GM19468 (cell line): ENCODE data around the gene ANKRD17.
"Not testable (repeated sequence)": the region's sequence is repeated elsewhere in the genome, so short reads cannot be mapped to it uniquely, and the experiment has no call there.

ENCODE experiments used
- ATAC-seq: cut with Tn5 transposase; IDR thresholded peaks from one replicate; pipeline ENCODE4 v1.9.1; 2021; ENCODE audit warnings: mild to moderate bottlenecking, moderate library complexity, moderate number of reproducible peaks; ENCODE audit not compliant: unreplicated experiment; ENCODE audit errors: extremely low read depth

Gene ANKRD17

DNA sequence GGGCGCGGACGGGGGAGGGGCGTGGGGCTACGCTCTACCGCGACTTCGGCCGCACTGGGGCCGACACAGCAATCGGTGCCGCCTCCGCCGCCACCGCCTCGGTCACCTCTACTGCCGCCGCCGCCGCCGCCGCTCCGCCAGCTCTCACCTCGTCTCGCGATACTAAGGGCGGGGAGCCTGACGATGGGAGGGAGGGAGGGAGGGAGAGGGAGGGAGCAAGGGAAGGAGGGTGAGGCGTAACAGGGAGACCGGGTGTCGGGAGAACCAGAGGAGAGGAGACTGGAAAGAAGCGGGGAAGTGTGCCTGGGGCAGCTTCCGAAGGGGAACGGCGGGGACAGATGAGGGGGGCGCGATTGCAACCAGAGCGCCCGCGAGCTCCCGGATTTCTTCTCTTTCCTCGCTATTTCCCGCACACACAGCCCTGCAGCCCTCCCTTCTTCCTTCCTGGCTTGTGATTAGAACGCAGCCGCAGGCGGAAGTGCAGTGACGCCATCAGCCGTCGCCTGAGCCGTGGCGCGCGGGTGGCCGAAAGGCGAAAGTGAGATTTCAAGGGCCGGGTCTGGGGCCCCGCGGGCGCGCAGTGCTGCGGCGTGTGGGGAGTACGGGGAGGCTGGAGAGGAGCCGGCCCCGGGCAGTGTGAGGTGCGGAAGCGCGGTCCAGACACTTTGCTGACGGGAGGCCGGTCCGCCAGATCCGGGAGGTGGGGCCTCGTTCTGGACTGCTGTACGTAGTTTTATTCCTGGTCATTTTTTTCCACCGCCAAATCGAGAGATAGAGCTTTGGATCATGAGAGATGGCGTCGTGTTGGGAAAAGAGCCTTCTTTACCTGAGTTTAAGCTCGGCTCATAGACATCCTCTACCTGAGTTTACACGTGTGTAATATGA, at the start of gene ANKRD17:
Gene ANKRD17 (minus strand): TSS at position 113 of the 885 bp plus-strand sequence. CDS start 130 bp downstream, outside the sequence.
- ATAC-seq: peak; percentile 82

DNA sequence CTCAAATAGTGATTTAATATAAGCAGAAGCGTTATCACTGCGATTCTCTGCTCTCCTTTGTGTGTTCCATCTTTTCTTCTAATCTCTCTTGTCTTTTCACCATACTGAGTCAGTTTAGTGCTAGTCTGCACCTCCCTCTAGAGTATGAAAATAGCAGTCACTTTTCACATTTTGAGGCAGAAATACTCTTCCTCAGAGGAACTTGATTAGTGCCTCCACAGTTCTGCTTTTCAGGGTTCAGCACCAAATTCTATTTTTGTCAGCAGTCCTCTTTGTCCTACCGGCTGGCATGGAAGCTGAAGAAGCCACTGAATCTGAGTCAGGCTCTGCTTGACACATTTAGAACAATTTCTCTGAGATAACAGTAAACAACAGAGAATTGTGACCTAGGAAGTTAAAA, 49.7 kb upstream of the ANKRD17 start:
- ATAC-seq: no peak

GRCh38 chr4:73303711-73304110, 45.1 kb upstream of the ANKRD17 start:
- ATAC-seq: no peak

DNA sequence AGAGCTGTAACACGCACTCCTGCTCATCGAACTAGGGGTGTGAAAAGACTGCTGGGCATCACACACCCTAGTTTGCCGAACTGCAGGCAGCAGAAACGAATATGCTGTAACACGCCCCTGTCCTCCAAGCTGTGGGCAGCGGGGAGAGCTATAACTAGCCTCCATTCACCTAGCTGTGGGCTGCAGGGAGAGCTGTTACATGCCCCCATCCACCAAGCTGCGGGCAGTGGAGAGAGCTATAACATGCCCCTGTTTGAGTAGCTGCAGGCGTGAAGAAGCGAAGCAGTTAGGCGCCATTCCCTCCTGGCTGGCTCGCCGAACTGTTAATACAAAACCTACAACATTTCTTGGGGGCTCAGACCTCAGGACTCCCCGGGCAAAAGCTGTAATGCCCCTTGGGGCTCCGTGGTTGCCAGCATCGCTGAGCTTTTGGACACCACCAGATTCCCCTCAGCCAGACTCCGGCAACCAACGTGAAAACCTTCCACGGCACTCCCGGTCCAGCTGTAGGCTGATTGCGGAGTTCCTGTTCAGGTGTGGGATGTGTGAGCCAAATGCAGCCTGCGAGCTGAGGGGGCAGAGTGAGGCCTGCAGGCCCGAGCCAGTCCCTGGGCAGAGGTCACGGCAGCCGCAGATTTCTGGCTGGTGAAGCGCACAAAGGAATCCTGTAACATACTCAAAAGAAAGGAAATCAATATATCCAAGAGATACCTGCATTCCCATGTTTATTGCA, 41.1 kb upstream of the ANKRD17 start:
- no peak for ATAC-seq

DNA sequence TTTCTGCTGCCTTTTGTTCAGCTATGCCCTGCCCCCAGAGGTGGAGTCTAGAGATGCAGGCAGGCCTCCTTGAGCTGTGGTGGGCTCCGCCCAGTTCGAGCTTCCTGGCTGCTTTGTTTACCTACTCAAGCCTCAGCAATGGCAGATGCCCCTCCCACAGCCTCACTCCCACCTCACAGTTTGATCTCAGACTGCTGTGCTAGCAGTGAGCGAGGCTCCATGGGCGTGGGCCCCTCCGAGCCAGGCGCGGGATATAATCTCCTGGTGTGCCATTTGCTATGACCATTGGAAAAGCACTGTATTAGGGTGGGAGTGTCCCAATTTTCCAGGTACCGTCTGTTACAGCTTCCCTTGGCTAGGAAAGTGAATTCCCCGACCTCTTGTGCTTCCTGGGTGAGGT, 34.1 kb upstream of the ANKRD17 start:
- ATAC-seq: not testable (repeated sequence)

DNA sequence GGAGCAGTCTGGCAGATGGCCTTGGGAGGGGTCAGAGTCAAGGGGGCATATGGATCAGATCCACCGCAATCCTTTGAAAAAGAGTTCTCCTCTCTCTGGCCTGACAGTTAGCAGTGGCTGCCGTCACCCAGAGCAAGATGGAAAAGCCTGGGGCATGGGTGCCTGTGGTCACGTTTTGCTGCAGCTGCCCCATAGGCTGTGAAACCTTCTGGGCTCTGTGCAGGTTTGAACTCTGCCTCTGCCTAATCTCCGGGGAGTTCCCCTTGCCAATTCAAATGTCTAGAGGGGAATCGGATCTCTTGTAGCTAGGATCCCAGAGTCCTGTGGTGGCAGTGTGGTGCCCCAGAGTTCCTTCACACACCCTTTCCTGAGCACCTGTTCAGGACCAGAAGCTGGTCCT, 23.4 kb upstream of the ANKRD17 start:
- no peak for ATAC-seq

GRCh38 chr4:73281396-73281795, 22.8 kb upstream of the ANKRD17 start:
- ATAC-seq: no peak

DNA sequence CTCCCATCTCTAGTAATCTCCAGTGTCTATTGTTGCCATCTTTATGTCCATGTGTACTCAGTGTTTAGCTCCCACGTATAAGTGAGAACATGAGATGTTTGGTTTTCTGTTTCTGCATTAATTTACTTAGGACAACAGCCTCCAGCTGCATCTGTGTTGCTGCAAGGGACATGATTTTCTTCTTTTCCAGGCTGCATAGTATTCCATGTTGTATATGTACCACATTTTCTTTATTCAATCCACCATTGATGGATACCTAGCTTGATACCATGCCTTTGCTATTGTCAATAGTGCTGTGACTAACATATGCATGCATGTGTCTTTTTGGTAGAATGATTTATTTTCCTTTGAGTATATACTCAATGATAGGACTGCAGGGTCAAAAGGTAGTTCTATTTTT, 18.6 kb upstream of the ANKRD17 start:
- ATAC-seq: no peak

DNA sequence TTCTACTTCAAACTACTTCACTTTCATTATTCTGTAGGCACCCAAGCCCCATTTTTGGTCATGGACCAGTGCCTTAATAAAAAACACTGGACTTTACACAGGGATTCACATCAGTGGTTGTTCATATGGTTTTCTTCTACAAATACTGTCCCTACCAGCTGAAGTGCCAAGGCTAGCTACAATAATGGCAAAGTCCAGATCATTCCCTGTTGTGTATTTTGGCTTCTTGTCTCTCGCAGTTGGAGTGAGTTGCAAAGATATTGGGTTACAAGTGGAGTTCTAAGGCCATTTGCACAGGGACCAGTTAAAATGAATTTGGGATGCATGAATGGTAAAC, 16.7 kb upstream of the ANKRD17 start:
- ATAC-seq: no peak

- no peak for ATAC-seq
Observed at GRCh38 chr4:73272816-73273215, 14.2 kb upstream of the ANKRD17 start.

DNA sequence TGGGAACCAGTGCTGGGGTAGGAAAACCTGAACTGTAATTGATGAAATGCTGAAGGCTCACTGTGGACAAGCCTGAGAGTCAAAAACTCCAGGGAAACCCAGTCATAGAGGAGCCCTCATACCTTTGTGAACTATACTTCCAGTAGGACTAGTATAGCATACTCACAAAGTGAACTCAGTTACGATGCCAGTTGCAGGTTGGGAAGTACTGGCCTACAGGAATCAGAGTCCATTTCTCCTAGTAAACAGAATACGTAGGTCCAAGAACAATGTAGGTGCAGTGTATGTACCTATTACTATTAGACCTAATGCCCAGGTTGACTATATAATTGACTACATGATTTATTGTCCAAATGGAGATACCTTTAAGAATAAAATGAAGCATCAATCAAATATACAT, 8.5 kb upstream of the ANKRD17 start:
- no peak for ATAC-seq

- ATAC-seq: peak; percentile 0
Observed at GRCh38 chr4:73259571-73260090, 1.0 kb upstream of the ANKRD17 start.

GRCh38 chr4:73258436-73258685, 237 bp downstream of the ANKRD17 start:
- ATAC-seq: peak; percentile 3

DNA sequence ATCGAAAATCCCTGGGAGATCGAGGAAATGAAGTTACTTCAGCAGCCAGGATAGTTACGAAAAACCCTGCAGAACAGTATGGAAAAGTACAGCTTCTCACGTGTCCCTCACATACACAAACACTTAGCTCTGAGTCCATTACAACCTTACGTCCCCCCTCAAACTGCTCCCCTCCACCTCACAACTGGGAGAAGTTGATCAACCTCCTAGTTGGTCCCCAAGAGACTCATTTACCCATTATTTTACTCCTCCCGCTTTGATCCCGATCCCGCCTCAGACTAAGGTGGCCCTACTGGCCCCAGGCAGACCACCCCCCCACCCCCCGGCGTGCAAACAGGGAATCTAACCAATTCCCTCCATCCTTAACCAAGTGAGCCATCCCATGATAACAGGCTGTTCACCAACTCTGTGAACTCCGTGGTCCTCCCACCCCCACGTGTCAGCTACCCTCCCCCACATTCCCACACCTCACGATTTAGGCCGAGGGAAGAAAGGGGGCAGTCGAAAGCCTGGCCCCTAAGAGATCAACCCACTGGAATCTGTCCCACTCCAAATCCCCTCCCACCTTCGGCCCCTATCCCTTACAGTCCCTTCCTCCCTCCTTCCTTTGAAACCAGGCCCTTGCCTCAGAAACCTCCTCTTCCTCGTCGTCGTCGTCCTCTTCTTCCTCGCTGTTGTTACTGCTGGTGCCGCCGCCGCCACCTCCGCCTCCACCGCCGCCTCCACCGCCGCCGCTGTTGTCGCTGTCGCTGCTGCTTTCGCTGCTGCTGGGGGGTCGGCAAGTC, 755 bp downstream of the ANKRD17 start:
- no peak for ATAC-seq

DNA sequence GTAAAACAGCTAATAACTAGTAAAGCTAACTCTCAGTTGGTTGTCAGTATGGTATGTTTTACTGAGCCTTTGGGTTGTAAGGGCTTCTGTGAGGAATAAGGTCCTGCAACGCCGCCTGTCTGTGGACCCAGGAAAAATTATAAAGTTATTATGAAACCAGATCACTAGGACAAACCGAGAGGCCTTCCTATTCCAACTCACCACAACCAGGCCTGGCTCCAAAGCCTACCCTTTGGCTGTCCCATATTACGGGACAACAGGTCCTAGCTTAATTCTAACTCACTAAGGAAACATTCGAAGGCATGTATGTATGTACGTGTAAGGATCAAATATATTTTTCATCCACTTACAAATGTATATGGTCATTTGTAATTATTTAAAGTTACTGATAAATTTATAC, 1.4 kb downstream of the ANKRD17 start:
- no peak for ATAC-seq

- not testable (repeated sequence) for ATAC-seq
Observed at GRCh38 chr4:73255847-73256246, 2.8 kb downstream of the ANKRD17 start.

DNA sequence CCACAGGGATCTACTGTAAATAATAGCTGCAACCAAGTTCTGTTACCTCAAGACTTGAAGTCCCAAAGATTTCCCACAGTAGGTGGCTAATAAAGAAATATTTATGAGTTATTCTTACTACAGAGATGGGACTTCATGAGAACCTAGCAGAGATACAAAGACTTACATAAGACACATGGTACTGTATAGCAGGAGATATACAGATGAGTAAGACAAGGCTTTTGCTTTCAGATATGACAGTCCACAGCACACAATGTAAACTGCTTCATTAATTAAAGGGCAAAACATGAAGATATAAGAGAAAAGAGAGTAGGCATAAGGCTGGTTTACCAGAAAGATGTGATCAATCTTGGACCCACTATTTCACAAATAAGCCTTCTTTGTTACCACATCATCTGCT, 6.6 kb downstream of the ANKRD17 start:
- no peak for ATAC-seq

DNA sequence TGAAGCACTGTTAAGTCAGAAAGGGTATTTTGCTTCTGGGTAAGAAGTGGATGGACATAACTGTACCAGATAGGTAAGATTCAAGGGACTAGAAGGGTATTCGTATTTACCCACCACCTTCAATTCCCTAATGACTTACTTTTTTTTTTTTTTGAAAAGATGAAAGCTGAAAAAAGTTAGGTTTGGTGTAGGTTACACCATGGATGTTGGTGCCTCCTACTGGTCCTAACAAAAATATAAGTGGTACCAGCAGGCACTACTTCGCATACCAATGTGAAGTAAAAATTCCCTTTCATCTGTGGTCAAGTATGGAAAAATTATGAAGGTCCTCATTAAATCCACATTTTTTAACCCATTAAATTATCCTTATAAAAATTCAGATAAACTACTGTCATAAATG, 7.2 kb downstream of the ANKRD17 start:
- no peak for ATAC-seq

DNA sequence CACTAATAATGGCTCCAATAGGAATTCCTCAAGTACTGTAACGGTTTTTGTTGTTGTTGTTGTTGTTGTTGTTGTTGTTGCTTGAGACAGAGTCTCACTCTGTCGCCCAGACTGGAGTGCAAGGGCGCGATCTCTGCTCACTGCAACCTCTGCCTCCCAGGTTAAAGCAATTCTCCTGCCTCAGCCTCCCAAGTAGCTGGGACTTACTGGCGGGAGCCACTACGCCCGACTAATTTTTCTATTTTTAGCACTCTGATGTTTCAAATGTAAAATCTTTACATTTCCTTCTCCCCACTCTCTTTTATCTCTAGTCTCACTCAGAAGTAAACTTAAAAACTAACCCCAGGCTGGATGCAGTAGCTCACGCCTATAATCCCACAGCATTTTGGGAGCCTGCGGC, 8.0 kb downstream of the ANKRD17 start:
- ATAC-seq: no peak

DNA sequence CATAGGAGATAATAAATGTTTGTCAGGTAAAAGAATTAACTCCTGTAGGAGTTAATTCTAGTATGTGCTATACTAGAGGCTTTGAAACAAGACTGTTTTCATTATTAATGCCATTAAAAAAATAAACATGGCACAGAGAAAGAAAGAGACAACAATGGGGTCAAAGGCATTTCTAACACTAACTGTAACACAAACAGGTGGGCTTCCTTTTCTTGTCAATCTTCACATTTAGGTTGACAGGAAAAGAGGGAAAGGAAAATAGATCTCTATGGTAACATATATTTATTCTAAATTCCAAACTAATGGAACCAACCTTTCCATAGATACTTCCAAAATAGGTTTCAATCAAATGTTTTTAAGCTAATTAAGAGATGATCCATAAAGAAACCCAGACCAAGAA, 9.8 kb downstream of the ANKRD17 start:
- no peak for ATAC-seq

- ATAC-seq: no peak
Observed at GRCh38 chr4:73248416-73248815, 10.2 kb downstream of the ANKRD17 start.
